HCT116 (cell line): ENCODE measurements around the gene HSPG2.

Source experiments
- EZH2phosphoT487 ChIP-seq: fragments of 200-600 bp; IDR thresholded peaks from 2 replicates; pipeline ENCODE4 v1.6.1; 2018; ENCODE audit warnings: antibody characterized with exemption, borderline replicate concordance
- TF ChIP-seq, protein P1 (sequence below), 3 experiments: fragments of 200-600 bp in 1 of 3; sonication (generic) in 1 of 3; IDR thresholded peaks in 2 of 3; conservative IDR thresholded peaks in 1 of 3; 2 replicates each; pipeline ENCODE4 v1.5.1; 2012 to 2017; ENCODE audit warnings: low read depth in 2 of 3, low read length in 2 of 3, antibody characterized with exemption in 1 of 3, borderline replicate concordance in 1 of 3, control low read depth in 1 of 3, mild to moderate bottlenecking in 1 of 3, mixed read lengths in 1 of 3, mixed run types in 1 of 3, moderate library complexity in 1 of 3; ENCODE audit not compliant: insufficient read depth in 1 of 3

DNA sequence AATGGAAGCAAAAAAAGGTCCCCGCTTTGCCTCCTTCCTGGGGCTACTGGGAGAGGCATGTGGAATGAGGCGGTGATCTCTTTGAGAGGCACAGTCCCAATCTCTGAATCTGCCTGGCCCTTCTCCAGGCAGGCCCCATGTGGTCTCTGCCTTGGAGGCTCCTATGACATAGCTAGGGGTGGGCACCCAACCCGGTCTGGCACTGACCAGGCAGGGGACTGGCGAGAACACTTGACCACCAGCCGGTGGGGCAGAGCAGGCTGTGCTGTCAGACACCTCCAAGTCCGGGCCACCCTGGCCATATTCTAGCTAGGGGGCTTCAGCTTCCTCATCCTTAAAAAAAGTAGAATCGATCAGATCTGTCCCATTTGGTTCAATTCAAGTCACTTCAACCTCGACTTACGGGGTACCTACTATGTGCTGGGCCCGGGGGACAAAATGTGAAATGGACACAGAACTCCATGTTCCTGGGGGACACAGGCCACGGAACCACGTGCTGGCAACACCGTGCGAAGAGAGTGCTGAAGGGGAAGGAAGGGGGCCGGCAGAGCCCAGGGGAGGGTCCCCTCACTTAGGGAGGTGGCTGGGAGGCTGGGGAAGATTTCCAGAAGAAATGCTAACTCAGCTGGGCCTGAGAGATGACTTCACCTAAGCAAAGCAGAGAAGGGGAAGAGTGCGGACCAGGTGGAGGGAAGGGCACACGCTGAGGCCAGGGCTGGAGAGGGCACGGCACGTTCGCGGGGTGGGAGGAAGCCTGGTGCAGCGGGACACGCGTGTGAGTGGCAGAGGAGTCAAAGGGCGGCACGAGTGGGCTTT is 33.3 kb downstream of the HSPG2 start:
- TF ChIP-seq, protein P1, sequence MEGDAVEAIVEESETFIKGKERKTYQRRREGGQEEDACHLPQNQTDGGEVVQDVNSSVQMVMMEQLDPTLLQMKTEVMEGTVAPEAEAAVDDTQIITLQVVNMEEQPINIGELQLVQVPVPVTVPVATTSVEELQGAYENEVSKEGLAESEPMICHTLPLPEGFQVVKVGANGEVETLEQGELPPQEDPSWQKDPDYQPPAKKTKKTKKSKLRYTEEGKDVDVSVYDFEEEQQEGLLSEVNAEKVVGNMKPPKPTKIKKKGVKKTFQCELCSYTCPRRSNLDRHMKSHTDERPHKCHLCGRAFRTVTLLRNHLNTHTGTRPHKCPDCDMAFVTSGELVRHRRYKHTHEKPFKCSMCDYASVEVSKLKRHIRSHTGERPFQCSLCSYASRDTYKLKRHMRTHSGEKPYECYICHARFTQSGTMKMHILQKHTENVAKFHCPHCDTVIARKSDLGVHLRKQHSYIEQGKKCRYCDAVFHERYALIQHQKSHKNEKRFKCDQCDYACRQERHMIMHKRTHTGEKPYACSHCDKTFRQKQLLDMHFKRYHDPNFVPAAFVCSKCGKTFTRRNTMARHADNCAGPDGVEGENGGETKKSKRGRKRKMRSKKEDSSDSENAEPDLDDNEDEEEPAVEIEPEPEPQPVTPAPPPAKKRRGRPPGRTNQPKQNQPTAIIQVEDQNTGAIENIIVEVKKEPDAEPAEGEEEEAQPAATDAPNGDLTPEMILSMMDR (IDR thresholded peaks at IDR 0.05 in 2 of 3, conservative IDR thresholded peaks at IDR 0.05 in 1 of 3; ENCODE audit: borderline replicate concordance in 1 of 3, insufficient read depth in 1 of 3, low read depth in 2 of 3, low read length in 2 of 3) = no peak
- TF ChIP-seq EZH2phosphoT487 = no peak
